Measurements from ENCODE around the gene MNT.
A peak's percentile ranks its signal among the peaks of the same experiment; 100 is the strongest.
"Not testable (repeated sequence)": the region's sequence is repeated elsewhere in the genome, so short reads cannot be mapped to it uniquely, and the experiment has no call there.

MNT gene

GRCh38 chr17:2400877-2401425 lies at the start of gene MNT:
Gene MNT (minus strand): TSS chr17:2401060. CDS start chr17:2400712, 348 bp downstream.
- DNase-seq: peak; percentile 36

GRCh38 chr17:2450016-2450650 lies 49.3 kb upstream of the MNT start:
- no peak for DNase-seq

GRCh38 chr17:2449486-2449885 lies 48.6 kb upstream of the MNT start:
- DNase-seq: no peak

GRCh38 chr17:2447479-2447878 lies 46.6 kb upstream of the MNT start:
- DNase-seq: not testable (repeated sequence)

- DNase-seq: no peak
Observed at GRCh38 chr17:2445638-2446037, 44.8 kb upstream of the MNT start.

GRCh38 chr17:2444382-2444781 lies 43.5 kb upstream of the MNT start:
- DNase-seq: no peak

GRCh38 chr17:2442166-2442565 lies 41.3 kb upstream of the MNT start:
- DNase-seq: no peak

- DNase-seq: no peak
Observed at GRCh38 chr17:2440930-2441329, 40.1 kb upstream of the MNT start.

- DNase-seq: peak; percentile 55
Observed at GRCh38 chr17:2439997-2440396, 39.1 kb upstream of the MNT start.

GRCh38 chr17:2438823-2439222 lies 38.0 kb upstream of the MNT start:
- no peak for DNase-seq

- no peak for DNase-seq
Observed at GRCh38 chr17:2436316-2436905, 35.6 kb upstream of the MNT start.

GRCh38 chr17:2435862-2436261 lies 35.0 kb upstream of the MNT start:
- no peak for DNase-seq

GRCh38 chr17:2435181-2435741 lies 34.4 kb upstream of the MNT start:
- DNase-seq: no peak

GRCh38 chr17:2433696-2434095 lies 32.8 kb upstream of the MNT start:
- DNase-seq: no peak

GRCh38 chr17:2427910-2428309 lies 27.1 kb upstream of the MNT start:
- DNase-seq: no peak

- no peak for DNase-seq
Observed at GRCh38 chr17:2427215-2427614, 26.4 kb upstream of the MNT start.

- DNase-seq: no peak
Observed at GRCh38 chr17:2423271-2423670, 22.4 kb upstream of the MNT start.

GRCh38 chr17:2421315-2422147 lies 20.7 kb upstream of the MNT start:
- DNase-seq: no peak

GRCh38 chr17:2420176-2420575 lies 19.3 kb upstream of the MNT start:
- no peak for DNase-seq

GRCh38 chr17:2419486-2419885 lies 18.6 kb upstream of the MNT start:
- no peak for DNase-seq

GRCh38 chr17:2418572-2418971 lies 17.7 kb upstream of the MNT start:
- no peak for DNase-seq

- DNase-seq: no peak
Observed at GRCh38 chr17:2416010-2416734, 15.3 kb upstream of the MNT start.

GRCh38 chr17:2415081-2415480 lies 14.2 kb upstream of the MNT start:
- no peak for DNase-seq

All from SIG-M5 (cell line).